Psoas muscle (tissue), 8 donors: ENCODE measurements around the gene LMTK2. TPM values are rescaled to one million over a fixed set of nuclear protein-coding genes. Genes with fewer than 3 reads are reported as not detected.

Experiments used
- ATAC-seq, 4 donors: fragments of 200-7000 bp; cut with Tn5 transposase; one replicate each; pipeline ENCODE4 v1.9.1; 2020; ENCODE audit warnings: moderate library complexity in 3 of 4, mild to moderate bottlenecking in 2 of 4
- DNase-seq, 2 donors: peaks; one replicate each; pipeline ENCODE4 v3.0.0-alpha.2; 2020
- H3K27ac ChIP-seq: fragments of 200-600 bp; one replicate; pipeline ENCODE4 v1.8.0; 2022
- H3K27me3 ChIP-seq, 3 donors: fragments of 200-600 bp in 1 of 3; one replicate each; pipeline versions ENCODE4 v1.6.1 to v1.8.0; 2013 to 2022; ENCODE audit warnings: low read length in 2 of 3, mild to moderate bottlenecking in 2 of 3, moderate library complexity in 1 of 3; ENCODE audit not compliant: insufficient read depth in 3 of 3
- H3K36me3 ChIP-seq, 2 donors: fragments of 200-600 bp in 1 of 2; one replicate each; pipeline versions ENCODE4 v1.6.1 to v1.8.0; 2013 to 2022; ENCODE audit warnings: low read depth in 1 of 2, mild to moderate bottlenecking in 1 of 2, moderate library complexity in 1 of 2; ENCODE audit not compliant: insufficient read depth in 1 of 2
- H3K4me1 ChIP-seq: fragments of 200-600 bp; one replicate; pipeline ENCODE4 v1.8.0; 2022
- H3K4me3 ChIP-seq: fragments of 200-600 bp; one replicate; pipeline ENCODE4 v1.8.0; 2022; ENCODE audit warnings: mild to moderate bottlenecking
- H3K9me3 ChIP-seq: fragments of 200-600 bp; one replicate; pipeline ENCODE4 v1.8.0; 2022
- WGBS, 3 donors: extraction: QIAGEN DNeasy Blood & Tissue Kit; methylation state at CpG; one replicate each; pipeline versions ENCODE4 v1.1.6 to v1.1.7; 2013; 5-methylcytosine and 5-hydroxymethylcytosine counted together
- intact Hi-C, 2 donors: fragments of 100-400 bp; cut with DNase I; formaldehyde crosslinking; loops; one replicate each; pipeline versions ENCODE4 v1.11.0 to v1.14.2; 2022
- polyA plus RNA-seq, 3 donors: library from polyadenylated mRNA; stranded (reverse); fragments of 200-250 nt; gene quantifications; one replicate each; pipeline ENCODE4 v1.2.3, GENCODE V29; 2013
- total RNA-seq, 4 donors: library from RNA; stranded (reverse); fragmentation: NEBNext Ultra II Directional in 2 of 4; extraction: Animal tissue kit (Norgen Biotek cat#: 25700) in 2 of 4; gene quantifications; one replicate each; pipeline versions ENCODE4 v1.2.1 to v1.2.4, GENCODE V29; 2021 to 2023
- TF ChIP-seq, protein P1 (sequence below): fragments of 200-600 bp; IDR thresholded peaks from one replicate; pipeline ENCODE4 v1.8.0; 2022; ENCODE audit warnings: antibody characterized with exemption
- donor health status: healthy with polysubstance abuse.
- donor health status: DM: no; HTN: no; CAD: no; lungs with moderate emphysema.
- donor health status: Bipolar disorder and iron deficiency.
- donor health status: healthy.
- donor health status: DM: yes; HTN: yes; CAD: no.
- donor health status: DM: no; HTN: no; CAD: no.
- donor health status: DM: no; HTN: no; CAD: no.
- donor health status: DM: yes; HTN: yes; CAD: no.

Gene LMTK2
- total and polyA plus RNA-seq, 7 donors, result 3.6 to 25.0 (median 13.5) TPM

DNA sequence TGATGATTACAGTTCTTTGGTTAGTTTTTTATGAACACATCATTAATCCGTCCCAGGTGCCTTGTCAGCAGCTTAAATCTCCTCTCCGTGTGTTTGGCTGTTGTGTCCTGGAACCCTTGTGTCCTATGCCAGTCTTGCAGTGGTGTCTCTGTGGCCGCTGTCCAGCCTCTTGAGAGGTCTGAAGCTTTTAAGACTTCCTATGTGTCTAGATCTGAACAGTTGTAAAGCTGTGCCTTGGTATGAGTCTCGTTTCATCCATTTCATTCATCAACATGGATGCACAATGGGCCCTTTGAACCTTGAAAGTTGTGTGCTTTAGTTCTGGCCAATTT is 16.7 kb downstream of the LMTK2 start:
- Histone ChIP-seq H3K9me3 (no peaks in the 10 kb centered on the region), H3K4me3 (no peak overlapping the region), H3K27me3 (no peaks in the 10 kb centered on the region), H3K27ac (no peak overlapping the region), H3K36me3 (no peaks in the 10 kb centered on the region), H3K4me1 (peaks cover 25% of the 10 kb centered on the region)
- TF ChIP-seq, protein P1, sequence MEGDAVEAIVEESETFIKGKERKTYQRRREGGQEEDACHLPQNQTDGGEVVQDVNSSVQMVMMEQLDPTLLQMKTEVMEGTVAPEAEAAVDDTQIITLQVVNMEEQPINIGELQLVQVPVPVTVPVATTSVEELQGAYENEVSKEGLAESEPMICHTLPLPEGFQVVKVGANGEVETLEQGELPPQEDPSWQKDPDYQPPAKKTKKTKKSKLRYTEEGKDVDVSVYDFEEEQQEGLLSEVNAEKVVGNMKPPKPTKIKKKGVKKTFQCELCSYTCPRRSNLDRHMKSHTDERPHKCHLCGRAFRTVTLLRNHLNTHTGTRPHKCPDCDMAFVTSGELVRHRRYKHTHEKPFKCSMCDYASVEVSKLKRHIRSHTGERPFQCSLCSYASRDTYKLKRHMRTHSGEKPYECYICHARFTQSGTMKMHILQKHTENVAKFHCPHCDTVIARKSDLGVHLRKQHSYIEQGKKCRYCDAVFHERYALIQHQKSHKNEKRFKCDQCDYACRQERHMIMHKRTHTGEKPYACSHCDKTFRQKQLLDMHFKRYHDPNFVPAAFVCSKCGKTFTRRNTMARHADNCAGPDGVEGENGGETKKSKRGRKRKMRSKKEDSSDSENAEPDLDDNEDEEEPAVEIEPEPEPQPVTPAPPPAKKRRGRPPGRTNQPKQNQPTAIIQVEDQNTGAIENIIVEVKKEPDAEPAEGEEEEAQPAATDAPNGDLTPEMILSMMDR, result no peak
- WGBS, 3 donors, result 76 to 83% (median 79%) methylated on average over 4 of the region's 4 CpGs
- ATAC-seq, result no peak
- no peak for DNase-seq
- intact Hi-C loops, result no loop called here

DNA sequence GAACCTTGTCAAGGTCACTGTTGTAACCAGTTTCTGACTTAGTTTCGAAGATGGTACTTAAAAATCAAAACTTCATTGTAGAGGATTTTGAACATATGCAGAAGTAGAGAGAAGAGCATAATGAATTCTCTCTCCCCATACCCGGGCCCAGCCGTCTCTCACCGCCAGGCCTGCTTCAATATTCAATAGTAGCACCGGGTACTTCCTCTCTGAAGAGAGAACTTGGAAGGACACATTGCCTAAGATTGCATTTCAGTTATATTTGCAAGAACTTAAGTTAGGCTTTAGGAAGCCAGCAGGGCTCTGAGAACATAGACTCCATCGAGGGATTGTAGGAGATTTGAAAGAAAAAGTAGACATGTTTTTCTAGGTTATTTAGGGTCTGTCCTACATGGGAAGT is 19.1 kb downstream of the LMTK2 start:
- H3K4me3 ChIP-seq, result no peak overlapping the region
- H3K27me3 ChIP-seq, result no peaks in the 10 kb centered on the region
- DNase-seq (no peak), ATAC-seq (peak in 1 of 4 donors; percentile 73)
- H3K27ac ChIP-seq, result no peak overlapping the region
- intact Hi-C loops, result no loop called here
- TF ChIP-seq, protein P1, result no peak
- no peaks in the 10 kb centered on the region for H3K36me3 ChIP-seq
- WGBS, 3 donors, result 48 to 81% (median 68%) methylated on average over 6 of the region's 6 CpGs
- H3K9me3 ChIP-seq, result no peaks in the 10 kb centered on the region
- peaks cover 8% of the 10 kb centered on the region for H3K4me1 ChIP-seq

DNA sequence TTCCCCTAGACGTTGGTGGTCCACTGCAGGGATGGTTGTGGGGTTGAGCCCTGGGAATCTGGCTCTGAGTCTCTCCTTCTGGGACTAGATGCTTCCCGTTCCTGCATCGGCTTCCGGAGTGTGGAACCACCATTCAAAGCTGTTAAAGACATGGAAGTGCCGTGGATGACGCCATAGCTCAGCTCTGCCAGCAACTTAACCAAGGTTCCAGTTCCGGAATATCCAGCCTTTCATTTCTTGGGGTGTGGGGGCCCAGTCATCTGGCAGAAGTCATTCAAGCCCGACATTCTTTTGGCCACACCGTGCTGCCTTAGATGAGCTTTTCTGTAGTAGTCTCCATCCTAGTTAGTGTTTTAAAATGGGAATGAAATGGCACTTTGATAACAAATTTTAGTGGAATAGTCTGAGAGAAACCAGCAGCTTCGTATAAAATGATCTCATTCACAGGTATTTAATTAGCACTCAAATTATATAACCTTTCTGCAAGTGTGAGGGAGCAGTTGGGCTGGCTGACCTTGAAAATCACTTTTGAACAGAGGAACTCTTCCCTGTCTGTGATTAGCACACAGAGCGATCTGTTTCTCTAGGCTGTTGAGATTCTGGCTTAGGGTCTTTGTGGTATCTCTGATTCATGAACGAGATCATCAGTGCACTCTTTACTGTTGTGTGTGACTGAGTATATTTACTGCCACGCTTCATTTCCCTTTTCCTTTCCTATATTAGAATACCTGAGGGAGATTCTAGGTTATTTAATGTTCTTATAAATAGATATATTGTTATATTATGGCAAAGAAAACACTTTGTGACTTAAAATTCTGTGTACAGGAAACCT is 19.9 kb downstream of the LMTK2 start:
- intact Hi-C loops, result no loop called here
- TF ChIP-seq, protein P1, result no peak
- 84 to 88% (median 87%) methylated on average over 13 of the region's 13 CpGs for WGBS, 3 donors
- ATAC-seq (no peak), DNase-seq (no peak)
- H3K9me3 ChIP-seq, result no peaks in the 10 kb centered on the region
- H3K4me3 ChIP-seq, result no peak overlapping the region
- no peaks in the 10 kb centered on the region for H3K27me3 ChIP-seq
- no peak overlapping the region for H3K27ac ChIP-seq
- no peaks in the 10 kb centered on the region for H3K36me3 ChIP-seq
- H3K4me1 ChIP-seq, result peaks cover 15% of the 10 kb centered on the region

DNA sequence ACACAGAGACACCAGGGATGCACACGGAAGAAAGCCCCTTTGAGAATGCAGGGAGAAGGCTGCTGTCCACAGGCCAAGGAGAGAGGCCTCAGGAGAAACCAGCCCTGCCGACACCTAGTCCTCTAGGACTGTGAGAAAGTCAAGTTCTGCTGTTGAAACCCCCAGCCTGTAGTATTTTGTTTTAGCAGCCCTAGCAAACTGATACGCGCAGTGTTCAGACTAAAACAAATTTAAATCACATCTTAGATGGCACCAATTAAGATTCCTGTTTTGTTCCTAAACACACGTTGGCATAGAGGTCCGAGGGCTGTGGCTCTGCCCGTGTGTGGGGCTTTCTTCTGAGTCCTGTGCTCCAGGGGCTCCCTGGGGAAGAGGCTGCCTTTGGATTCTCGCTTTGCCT is 21.7 kb downstream of the LMTK2 start:
- intact Hi-C loops, result no loop called here
- H3K36me3 ChIP-seq, result no peaks in the 10 kb centered on the region
- 93 to 94% (median 94%) methylated on average over 8 of the region's 8 CpGs for WGBS, 3 donors
- H3K4me1 ChIP-seq, result peaks cover 15% of the 10 kb centered on the region
- DNase-seq, result no peak
- no peak overlapping the region for H3K4me3 ChIP-seq
- no peaks in the 10 kb centered on the region for H3K9me3 ChIP-seq
- no peaks in the 10 kb centered on the region for H3K27me3 ChIP-seq
- TF ChIP-seq, protein P1, result no peak
- H3K27ac ChIP-seq, result no peak overlapping the region
- ATAC-seq, result no peak

DNA sequence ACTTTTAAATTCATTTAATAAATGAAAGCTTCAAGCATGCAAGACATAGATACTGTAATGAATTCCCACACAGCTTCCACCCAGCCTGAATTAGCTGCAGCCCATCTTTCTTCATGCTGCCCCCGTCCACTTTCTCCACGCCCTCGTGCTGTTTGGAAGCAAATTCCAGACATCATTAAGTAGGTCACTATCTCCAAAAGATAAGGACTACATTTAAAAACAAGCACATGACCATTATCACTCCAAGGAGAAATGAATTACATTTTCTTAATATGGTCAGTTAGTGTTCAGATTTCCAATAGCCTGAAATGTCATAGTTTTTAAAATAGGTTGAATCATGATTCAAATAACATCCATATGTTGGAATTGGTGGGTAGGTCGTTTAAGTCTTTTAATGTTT is 24.3 kb downstream of the LMTK2 start:
- ATAC-seq, result no peak

More for the DNA sequence above, 24.3 kb downstream of the LMTK2 start:
- TF ChIP-seq, protein P1, result no peak
- 61 to 67% (median 65%) methylated on average over 4 of the region's 4 CpGs for WGBS, 3 donors
- Histone ChIP-seq H3K4me3 (no peak overlapping the region), H3K9me3 (no peaks in the 10 kb centered on the region), H3K36me3 (no peaks in the 10 kb centered on the region), H3K4me1 (peaks cover 24% of the 10 kb centered on the region), H3K27me3 (no peaks in the 10 kb centered on the region), H3K27ac (peak overlapping the region; percentile 33)
- intact Hi-C loops, result loop anchor here in 1 of 2 donors (5.0 kb wide), 1 partner anchor 36 kb away; no protein-coding TSS in a partner anchor
- no peak for DNase-seq
